Parathyroid adenoma (tissue), 2 donors: ENCODE results near the gene PTH2R.
"Not testable (repeated sequence)": the region's sequence is repeated elsewhere in the genome, so short reads cannot be mapped to it uniquely, and the experiment has no call there.

Experiments
- H2AFZ ChIP-seq: fragments of 300-600 bp; sonication (generic); one replicate; pipeline ENCODE4 v1.7.0; 2017; ENCODE audit warnings: antibody characterized with exemption, mild to moderate bottlenecking
- H3K27ac ChIP-seq: fragments of 300-600 bp; sonication (generic); one replicate; pipeline ENCODE4 v1.7.0; 2017
- H3K27me3 ChIP-seq: fragments of 300-600 bp; sonication (generic); one replicate; pipeline ENCODE4 v1.7.0; 2017; ENCODE audit warnings: low read length; ENCODE audit not compliant: control insufficient read depth, insufficient read depth
- H3K36me3 ChIP-seq: fragments of 300-600 bp; sonication (generic); one replicate; pipeline ENCODE4 v1.7.0; 2017; ENCODE audit warnings: low read length; ENCODE audit not compliant: control insufficient read depth, insufficient read depth
- H3K4me1 ChIP-seq: fragments of 300-600 bp; sonication (generic); one replicate; pipeline ENCODE4 v1.7.0; 2017; ENCODE audit warnings: control low read depth
- H3K4me2 ChIP-seq: fragments of 300-600 bp; sonication (generic); one replicate; pipeline ENCODE4 v1.7.0; 2017; ENCODE audit warnings: low read length
- H3K4me3 ChIP-seq: fragments of 300-600 bp; sonication (generic); one replicate; pipeline ENCODE4 v1.7.0; 2017; ENCODE audit warnings: low read depth, low read length
- H3K79me2 ChIP-seq: fragments of 300-600 bp; sonication (generic); one replicate; pipeline ENCODE4 v1.7.0; 2017; ENCODE audit warnings: control low read depth
- H3K9ac ChIP-seq: fragments of 300-600 bp; sonication (generic); one replicate; pipeline ENCODE4 v1.7.0; 2017; ENCODE audit warnings: mild to moderate bottlenecking
- H3K9me3 ChIP-seq: fragments of 300-600 bp; sonication (generic); one replicate; pipeline ENCODE4 v1.7.0; 2017; ENCODE audit warnings: low read length; ENCODE audit not compliant: control insufficient read depth
- TF ChIP-seq, protein P1 (sequence below): fragments of 300-600 bp; sonication (generic); IDR thresholded peaks from one replicate; pipeline ENCODE4 v1.7.0; 2017; ENCODE audit warnings: antibody characterized with exemption, mild to moderate bottlenecking
- donor health status: primary hyperparathyroidism.

Gene PTH2R

DNA sequence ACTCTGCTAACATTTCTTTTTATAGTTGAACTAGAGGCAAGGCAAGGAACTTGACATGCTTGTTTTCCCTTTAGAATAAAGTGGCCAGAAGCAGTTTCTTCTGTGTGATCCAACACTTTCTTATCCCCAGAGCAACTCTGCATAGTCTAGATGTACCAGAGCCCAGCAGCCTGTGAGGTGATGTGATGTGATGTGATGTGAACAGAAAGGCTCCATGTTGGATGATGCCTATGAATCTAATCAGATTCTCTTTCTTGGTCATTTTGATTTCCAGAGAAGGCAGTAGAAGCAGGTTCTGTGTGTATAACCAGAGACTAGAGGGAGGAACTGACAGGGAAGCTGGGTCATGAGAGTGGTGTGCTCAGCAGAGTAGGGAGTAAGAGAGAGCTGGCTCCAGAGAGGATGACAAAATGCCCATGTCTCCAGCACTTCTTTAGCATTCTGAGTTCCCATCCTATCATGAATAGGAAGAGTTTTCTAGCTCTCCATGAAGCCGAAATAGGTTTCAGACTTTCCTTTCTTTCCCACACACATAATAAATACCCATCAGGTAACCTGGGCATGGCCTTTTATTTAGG lies 31.0 kb upstream of the PTH2R start:
- no peaks in the 10 kb centered on the region for H3K27me3 ChIP-seq
- H3K36me3 ChIP-seq: no peaks in the 10 kb centered on the region
- TF ChIP-seq, protein P1, sequence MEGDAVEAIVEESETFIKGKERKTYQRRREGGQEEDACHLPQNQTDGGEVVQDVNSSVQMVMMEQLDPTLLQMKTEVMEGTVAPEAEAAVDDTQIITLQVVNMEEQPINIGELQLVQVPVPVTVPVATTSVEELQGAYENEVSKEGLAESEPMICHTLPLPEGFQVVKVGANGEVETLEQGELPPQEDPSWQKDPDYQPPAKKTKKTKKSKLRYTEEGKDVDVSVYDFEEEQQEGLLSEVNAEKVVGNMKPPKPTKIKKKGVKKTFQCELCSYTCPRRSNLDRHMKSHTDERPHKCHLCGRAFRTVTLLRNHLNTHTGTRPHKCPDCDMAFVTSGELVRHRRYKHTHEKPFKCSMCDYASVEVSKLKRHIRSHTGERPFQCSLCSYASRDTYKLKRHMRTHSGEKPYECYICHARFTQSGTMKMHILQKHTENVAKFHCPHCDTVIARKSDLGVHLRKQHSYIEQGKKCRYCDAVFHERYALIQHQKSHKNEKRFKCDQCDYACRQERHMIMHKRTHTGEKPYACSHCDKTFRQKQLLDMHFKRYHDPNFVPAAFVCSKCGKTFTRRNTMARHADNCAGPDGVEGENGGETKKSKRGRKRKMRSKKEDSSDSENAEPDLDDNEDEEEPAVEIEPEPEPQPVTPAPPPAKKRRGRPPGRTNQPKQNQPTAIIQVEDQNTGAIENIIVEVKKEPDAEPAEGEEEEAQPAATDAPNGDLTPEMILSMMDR: no peak
- no peaks in the 10 kb centered on the region for H3K79me2 ChIP-seq
- H3K27ac ChIP-seq: no peak overlapping the region
- H3K4me3 ChIP-seq: no peak overlapping the region
- H3K4me1 ChIP-seq: no peaks in the 10 kb centered on the region
- H3K4me2 ChIP-seq: no peak overlapping the region
- H3K9ac ChIP-seq: no peak overlapping the region
- H3K9me3 ChIP-seq: no peaks in the 10 kb centered on the region
- no peak overlapping the region for H2AFZ ChIP-seq

DNA sequence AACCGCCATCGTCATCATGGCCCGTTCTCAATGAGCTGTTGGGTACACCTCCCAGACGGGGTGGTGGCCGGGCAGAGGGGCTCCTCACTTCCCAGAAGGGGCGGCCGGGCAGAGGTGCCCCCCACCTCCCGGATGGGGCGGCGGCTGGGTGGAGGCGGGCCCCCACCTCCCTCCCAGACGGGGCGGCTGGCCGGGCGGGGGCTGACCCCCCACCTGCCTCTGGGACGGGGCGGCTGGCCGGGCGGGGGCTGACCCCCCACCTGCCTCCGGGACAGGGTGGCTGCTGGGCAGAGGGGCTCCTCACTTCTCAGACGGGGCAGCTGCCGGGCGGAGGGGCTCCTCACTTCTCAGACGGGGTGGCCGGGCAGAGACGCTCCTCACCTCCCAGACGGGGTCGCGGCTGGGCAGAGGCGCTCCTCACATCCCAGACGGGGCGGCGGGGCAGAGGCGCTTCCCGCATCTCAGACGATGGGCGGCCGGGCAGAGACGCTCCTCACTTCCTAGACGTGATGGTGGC lies 29.2 kb upstream of the PTH2R start:
- not testable (repeated sequence) for H3K4me1 ChIP-seq, H3K4me3 ChIP-seq, H3K27ac ChIP-seq, H3K79me2 ChIP-seq, H3K4me2 ChIP-seq, H3K27me3 ChIP-seq, H3K36me3 ChIP-seq, H2AFZ ChIP-seq, H3K9ac ChIP-seq, H3K9me3 ChIP-seq

DNA sequence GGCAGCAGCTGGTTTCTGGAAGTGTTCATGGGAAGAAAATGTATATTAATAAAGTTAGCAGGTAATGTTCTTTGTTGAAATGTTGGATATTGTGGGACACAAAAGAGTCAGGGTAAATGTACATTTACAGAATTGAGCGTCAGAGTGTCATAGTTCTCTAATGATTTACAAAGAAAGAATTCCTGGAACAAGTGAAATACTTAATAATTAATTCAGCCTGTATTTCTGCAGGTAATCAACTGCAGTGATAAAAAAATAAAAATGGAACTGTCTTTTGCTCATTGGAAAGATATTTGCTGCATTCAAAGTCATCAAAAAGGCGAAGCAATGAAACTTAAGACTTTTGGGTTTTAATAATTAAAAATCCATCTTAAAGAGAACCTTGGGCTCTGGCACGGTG lies 27.4 kb upstream of the PTH2R start:
- no peak overlapping the region for H2AFZ ChIP-seq
- H3K4me1 ChIP-seq: no peaks in the 10 kb centered on the region
- H3K9ac ChIP-seq: no peak overlapping the region

DNA sequence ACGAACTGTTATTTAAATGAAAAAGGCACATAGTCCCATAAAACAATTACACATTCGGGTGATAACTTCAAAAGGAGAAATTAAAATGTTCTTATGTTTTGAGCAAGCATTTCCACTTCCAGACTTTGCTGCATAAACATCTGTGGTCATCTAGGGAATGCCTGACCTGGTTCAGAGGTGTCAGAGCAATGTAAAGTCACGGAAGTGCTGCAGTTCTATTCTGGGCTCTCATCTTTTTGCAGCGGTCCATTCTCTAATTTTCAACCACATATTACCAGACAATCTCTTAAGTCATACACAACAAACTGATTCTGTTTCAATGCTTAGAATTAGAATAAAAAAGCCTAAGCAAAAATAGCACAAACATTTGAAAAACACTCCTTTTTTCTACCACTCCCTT lies 22.0 kb upstream of the PTH2R start:
- Histone ChIP-seq H3K9ac (no peak overlapping the region), H3K27me3 (no peaks in the 10 kb centered on the region), H3K9me3 (no peaks in the 10 kb centered on the region), H3K4me1 (no peaks in the 10 kb centered on the region), H3K4me3 (no peak overlapping the region), H3K27ac (no peak overlapping the region), H2AFZ (no peak overlapping the region), H3K79me2 (no peaks in the 10 kb centered on the region), H3K4me2 (no peak overlapping the region), H3K36me3 (no peaks in the 10 kb centered on the region)
- TF ChIP-seq, protein P1: no peak

More for the DNA sequence above, 27.4 kb upstream of the PTH2R start:
- no peak overlapping the region for H3K4me2 ChIP-seq
- no peak overlapping the region for H3K27ac ChIP-seq
- H3K27me3 ChIP-seq: no peaks in the 10 kb centered on the region
- no peaks in the 10 kb centered on the region for H3K79me2 ChIP-seq
- no peaks in the 10 kb centered on the region for H3K9me3 ChIP-seq
- H3K36me3 ChIP-seq: no peaks in the 10 kb centered on the region
- H3K4me3 ChIP-seq: no peak overlapping the region
- TF ChIP-seq, protein P1: no peak

DNA sequence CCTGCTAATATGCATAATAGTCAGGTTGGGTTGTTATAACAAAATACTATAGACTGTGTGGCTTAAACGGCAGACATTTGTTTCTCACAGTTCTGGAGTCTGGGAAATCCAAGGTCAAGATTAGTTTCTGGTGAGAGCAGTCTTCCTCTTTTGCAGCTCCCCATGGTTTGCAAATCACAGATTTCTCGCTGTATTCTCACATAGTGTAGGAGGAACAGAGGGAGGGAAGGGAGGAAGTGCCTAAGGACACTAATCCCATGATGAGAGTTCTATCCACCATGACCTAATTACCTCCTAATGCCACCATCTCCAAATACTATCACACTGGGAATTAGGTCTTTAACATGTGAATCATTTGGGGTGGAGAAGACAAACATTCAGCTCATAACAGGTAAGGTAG lies 20.1 kb upstream of the PTH2R start:
- Histone ChIP-seq H3K9ac (no peak overlapping the region), H3K4me1 (no peaks in the 10 kb centered on the region), H3K4me3 (no peak overlapping the region), H3K9me3 (no peaks in the 10 kb centered on the region), H2AFZ (no peak overlapping the region), H3K79me2 (no peaks in the 10 kb centered on the region), H3K36me3 (no peaks in the 10 kb centered on the region), H3K27ac (no peak overlapping the region), H3K4me2 (no peak overlapping the region), H3K27me3 (no peaks in the 10 kb centered on the region)
- TF ChIP-seq, protein P1: no peak
